Measurements from ENCODE around the gene FAM53B.
"Not testable (repeated sequence)": the region's sequence is repeated elsewhere in the genome, so short reads cannot be mapped to it uniquely, and the experiment has no call there.

The FAM53B gene

DNA sequence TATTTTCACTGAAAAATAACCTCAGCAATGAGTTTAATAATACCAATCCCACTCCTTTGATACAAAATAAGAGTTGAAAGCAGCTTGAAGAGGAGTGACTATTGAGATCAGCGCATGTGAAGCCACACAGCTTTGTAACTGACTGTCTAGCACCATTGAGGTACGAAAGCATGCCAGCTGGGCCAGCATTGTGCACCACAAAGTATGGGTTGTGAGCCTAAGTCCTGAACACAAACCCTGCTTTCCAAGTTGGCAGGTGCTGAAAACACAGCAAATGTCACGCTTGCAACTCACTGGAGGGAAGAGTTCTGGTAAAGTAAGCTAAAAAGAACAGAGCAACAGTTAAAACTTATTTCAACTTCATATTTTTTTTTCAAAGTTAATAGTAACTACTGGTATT, 4.0 kb upstream of the FAM53B start:
- H3K4me1 Mint-ChIP-seq (ENCODE audit: low read depth): peaks cover 22% of the 10 kb centered on the region
- H3K4me3 Mint-ChIP-seq: no peak overlapping the region
- H3K27ac Mint-ChIP-seq: no peak overlapping the region
- peaks cover 12% of the 10 kb centered on the region for H3K36me3 Mint-ChIP-seq (ENCODE audit: low read depth)
- H3K27me3 Mint-ChIP-seq (ENCODE audit: low read depth): no peaks in the 10 kb centered on the region
- no peak for DNase-seq (ENCODE audit: low spot score)
- H3K9me3 Mint-ChIP-seq: no peaks in the 10 kb centered on the region

- H3K27ac Mint-ChIP-seq: no peak overlapping the region
- DNase-seq (ENCODE audit: low spot score): no peak
- H3K36me3 Mint-ChIP-seq (ENCODE audit: low read depth): peaks cover 12% of the 10 kb centered on the region
- H3K27me3 Mint-ChIP-seq (ENCODE audit: low read depth): peaks cover 2% of the 10 kb centered on the region
- H3K4me1 Mint-ChIP-seq (ENCODE audit: low read depth): peaks cover 24% of the 10 kb centered on the region
- H3K9me3 Mint-ChIP-seq: no peaks in the 10 kb centered on the region
- H3K4me3 Mint-ChIP-seq: no peak overlapping the region
Measured at GRCh38 chr10:124747745-124748144, 3.6 kb upstream of the FAM53B start.

DNA sequence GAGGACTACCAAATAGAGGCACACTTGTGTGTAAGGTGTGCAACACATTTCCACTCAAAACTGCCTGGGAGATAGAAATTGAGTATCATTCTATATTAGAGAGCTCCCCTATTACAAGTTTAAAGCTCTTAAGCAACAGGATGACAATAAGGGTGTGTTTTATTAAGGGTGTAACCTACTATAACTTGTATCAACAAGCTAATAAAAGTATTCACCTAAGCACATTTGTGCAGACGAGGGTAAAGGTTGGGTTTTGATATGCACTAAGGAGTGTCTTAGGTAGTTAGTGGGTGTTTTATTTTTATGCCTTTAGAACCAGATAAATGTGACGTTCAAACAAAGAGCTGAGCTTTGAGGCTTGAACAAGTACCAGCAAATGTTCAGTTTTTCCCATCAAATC, 2.8 kb upstream of the FAM53B start:
- no peak for DNase-seq (ENCODE audit: low spot score)
- Mint-ChIP-seq H3K9me3 (no peaks in the 10 kb centered on the region), H3K27ac (no peak overlapping the region), H3K36me3 (ENCODE audit: low read depth) (peaks cover 12% of the 10 kb centered on the region), H3K4me3 (no peak overlapping the region), H3K4me1 (ENCODE audit: low read depth) (peaks cover 31% of the 10 kb centered on the region), H3K27me3 (ENCODE audit: low read depth) (peaks cover 5% of the 10 kb centered on the region)

- not testable (repeated sequence) for H3K9me3 Mint-ChIP-seq; H3K4me3 Mint-ChIP-seq; H3K27me3 Mint-ChIP-seq (ENCODE audit: low read depth); H3K27ac Mint-ChIP-seq; DNase-seq (ENCODE audit: low spot score)
- Mint-ChIP-seq H3K36me3 (ENCODE audit: low read depth) (peaks cover 11% of the 10 kb centered on the region), H3K4me1 (ENCODE audit: low read depth) (peaks cover 35% of the 10 kb centered on the region)
Measured at GRCh38 chr10:124746447-124746846, 2.3 kb upstream of the FAM53B start.

- H3K27me3 Mint-ChIP-seq (ENCODE audit: low read depth): peaks cover 6% of the 10 kb centered on the region
- H3K4me3 Mint-ChIP-seq: no peak overlapping the region
- peaks cover 10% of the 10 kb centered on the region for H3K36me3 Mint-ChIP-seq (ENCODE audit: low read depth)
- H3K4me1 Mint-ChIP-seq (ENCODE audit: low read depth): peaks cover 41% of the 10 kb centered on the region
- H3K9me3 Mint-ChIP-seq: no peaks in the 10 kb centered on the region
- H3K27ac Mint-ChIP-seq: no peak overlapping the region
- DNase-seq (ENCODE audit: low spot score): no peak
Measured at GRCh38 chr10:124745673-124746072, 1.5 kb upstream of the FAM53B start.

GRCh38 chr10:124745252-124745651, 1.1 kb upstream of the FAM53B start:
- DNase-seq (ENCODE audit: low spot score): no peak
- Mint-ChIP-seq H3K4me1 (ENCODE audit: low read depth) (peaks cover 44% of the 10 kb centered on the region), H3K27me3 (ENCODE audit: low read depth) (peaks cover 6% of the 10 kb centered on the region), H3K9me3 (no peaks in the 10 kb centered on the region), H3K36me3 (ENCODE audit: low read depth) (peaks cover 10% of the 10 kb centered on the region), H3K4me3 (peak overlapping the region; percentile 79), H3K27ac (peak overlapping the region; percentile 73)

GRCh38 chr10:124743191-124744101, 732 bp downstream of the FAM53B start:
- peak overlapping the region; percentile 98 for H3K4me3 Mint-ChIP-seq
- H3K27me3 Mint-ChIP-seq (ENCODE audit: low read depth): peaks cover 14% of the 10 kb centered on the region
- no peak for DNase-seq (ENCODE audit: low spot score)
- H3K4me1 Mint-ChIP-seq (ENCODE audit: low read depth): peaks cover 48% of the 10 kb centered on the region
- peaks cover 14% of the 10 kb centered on the region for H3K36me3 Mint-ChIP-seq (ENCODE audit: low read depth)
- H3K27ac Mint-ChIP-seq: peak overlapping the region; percentile 94
- no peaks in the 10 kb centered on the region for H3K9me3 Mint-ChIP-seq

- Mint-ChIP-seq H3K4me1 (ENCODE audit: low read depth) (peaks cover 45% of the 10 kb centered on the region), H3K36me3 (ENCODE audit: low read depth) (peaks cover 9% of the 10 kb centered on the region), H3K27me3 (ENCODE audit: low read depth) (peaks cover 14% of the 10 kb centered on the region), H3K9me3 (no peaks in the 10 kb centered on the region), H3K4me3 (peak overlapping the region; percentile 98), H3K27ac (peak overlapping the region; percentile 80)
- no peak for DNase-seq (ENCODE audit: low spot score)
Measured at GRCh38 chr10:124742413-124743190, 1.6 kb downstream of the FAM53B start.

DNA sequence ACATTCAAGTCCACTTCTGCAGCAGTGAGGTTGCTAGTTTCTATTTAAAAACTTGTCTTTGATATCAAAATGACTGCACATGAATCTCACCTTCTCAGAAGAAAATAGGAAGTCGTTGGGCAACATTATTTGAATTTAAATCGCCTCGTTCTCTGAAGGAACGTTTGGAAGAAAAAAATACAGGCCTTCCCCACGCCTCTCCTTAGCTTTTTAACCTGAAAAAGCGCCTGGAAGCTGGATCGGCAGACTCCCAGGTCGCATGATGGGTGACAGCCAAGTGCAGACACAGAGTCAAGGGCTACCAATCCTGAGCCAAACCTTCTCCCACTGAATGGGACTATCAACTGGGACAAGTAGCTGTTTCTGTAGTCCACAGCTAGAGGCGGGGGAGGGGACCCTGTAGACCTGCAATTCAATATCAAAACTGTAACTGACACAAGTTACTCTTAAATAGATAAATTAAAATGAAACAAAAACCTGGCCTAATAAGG, 2.2 kb downstream of the FAM53B start:
- DNase-seq (ENCODE audit: low spot score): no peak
- Mint-ChIP-seq H3K36me3 (ENCODE audit: low read depth) (peaks cover 10% of the 10 kb centered on the region), H3K27me3 (ENCODE audit: low read depth) (peaks cover 14% of the 10 kb centered on the region), H3K4me3 (peak overlapping the region; percentile 98), H3K27ac (no peak overlapping the region), H3K9me3 (no peaks in the 10 kb centered on the region), H3K4me1 (ENCODE audit: low read depth) (peaks cover 47% of the 10 kb centered on the region)

GRCh38 chr10:124741281-124741921, 2.8 kb downstream of the FAM53B start:
- peak; percentile 63 for DNase-seq (ENCODE audit: low spot score)
- Mint-ChIP-seq H3K27me3 (ENCODE audit: low read depth) (peaks cover 14% of the 10 kb centered on the region), H3K4me1 (ENCODE audit: low read depth) (peaks cover 47% of the 10 kb centered on the region), H3K36me3 (ENCODE audit: low read depth) (peaks cover 12% of the 10 kb centered on the region), H3K27ac (peak overlapping the region; percentile 67), H3K4me3 (peak overlapping the region; percentile 75), H3K9me3 (no peaks in the 10 kb centered on the region)

DNA sequence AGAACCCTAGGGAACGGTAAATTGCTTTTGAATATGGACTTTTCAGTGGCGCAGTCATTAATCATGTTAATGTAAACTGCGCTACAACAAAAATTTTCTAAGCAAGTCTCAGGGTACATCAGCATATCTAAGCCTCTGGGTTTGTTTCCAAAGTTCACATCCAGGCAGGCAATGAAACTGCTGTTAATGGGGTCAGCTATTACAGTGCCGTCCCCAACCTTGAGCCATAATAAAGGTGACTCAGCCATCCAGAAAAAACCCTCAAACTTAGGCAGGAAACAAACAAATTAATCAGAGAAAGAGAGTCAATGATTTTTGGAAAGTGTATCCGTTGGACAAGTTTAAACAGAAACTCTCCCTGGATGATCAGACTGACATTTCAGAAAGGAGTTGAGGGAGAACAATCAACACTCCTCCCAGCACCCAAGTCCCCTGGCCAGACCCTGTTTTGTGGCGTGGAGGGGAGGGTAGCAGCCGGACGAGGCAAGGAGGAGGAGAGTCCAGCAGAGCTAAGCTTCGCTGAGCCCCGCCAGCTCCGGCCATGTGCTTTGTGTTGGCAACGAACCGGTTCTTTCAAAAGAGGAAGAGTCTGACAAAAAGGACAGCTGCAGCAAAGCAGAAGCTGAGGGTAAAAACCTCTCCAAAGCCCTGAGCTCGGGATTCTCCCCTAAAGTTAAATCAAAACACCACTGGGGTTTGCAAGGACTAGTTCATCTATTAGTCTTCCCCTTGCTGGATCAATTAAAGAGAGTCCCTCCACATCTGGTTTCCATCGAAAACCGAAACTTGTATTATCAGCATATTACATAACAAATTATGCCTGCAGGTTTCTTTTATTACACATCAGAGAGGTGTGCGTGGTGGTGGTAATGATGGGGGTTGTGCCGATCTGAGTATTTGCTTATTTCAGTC, 3.6 kb downstream of the FAM53B start:
- H3K36me3 Mint-ChIP-seq (ENCODE audit: low read depth): peaks cover 12% of the 10 kb centered on the region
- DNase-seq (ENCODE audit: low spot score): no peak
- peaks cover 14% of the 10 kb centered on the region for H3K27me3 Mint-ChIP-seq (ENCODE audit: low read depth)
- H3K4me1 Mint-ChIP-seq (ENCODE audit: low read depth): peaks cover 46% of the 10 kb centered on the region
- H3K4me3 Mint-ChIP-seq: peak overlapping the region; percentile 75
- no peak overlapping the region for H3K27ac Mint-ChIP-seq
- no peaks in the 10 kb centered on the region for H3K9me3 Mint-ChIP-seq

DNA sequence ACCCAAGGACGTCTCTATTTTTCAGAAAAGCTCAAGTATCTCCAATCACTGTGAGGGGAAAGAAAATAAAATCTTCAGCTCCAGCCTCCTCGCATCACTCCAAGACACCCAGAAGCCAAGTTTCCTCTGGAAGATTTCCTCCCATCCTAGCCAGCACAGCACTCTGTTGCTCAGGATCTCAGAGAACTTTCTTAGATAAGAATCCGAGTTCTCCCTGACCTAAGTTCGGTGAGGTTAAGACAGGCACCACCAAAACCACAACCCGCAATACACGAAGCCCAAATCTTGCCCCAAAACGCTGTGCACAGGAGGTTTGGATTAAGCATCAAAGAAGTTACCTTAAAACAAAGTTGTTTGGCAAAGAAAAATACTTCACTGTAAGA, 4.2 kb downstream of the FAM53B start:
- H3K9me3 Mint-ChIP-seq: no peaks in the 10 kb centered on the region
- H3K27ac Mint-ChIP-seq: no peak overlapping the region
- H3K4me3 Mint-ChIP-seq: peak overlapping the region; percentile 20

More for the DNA sequence above, 4.2 kb downstream of the FAM53B start:
- DNase-seq (ENCODE audit: low spot score): no peak
- Mint-ChIP-seq H3K36me3 (ENCODE audit: low read depth) (peaks cover 14% of the 10 kb centered on the region), H3K4me1 (ENCODE audit: low read depth) (peaks cover 45% of the 10 kb centered on the region), H3K27me3 (ENCODE audit: low read depth) (peaks cover 14% of the 10 kb centered on the region)
